PFSK-1 (cell line): ENCODE data around the gene ARHGAP27.

Experiments
- FOXP2 ChIP-seq: optimal IDR thresholded peaks from 2 replicates; pipeline ENCODE3; 2011; ENCODE audit warnings: borderline replicate concordance, control low read depth, inconsistent platforms; ENCODE audit not compliant: insufficient read depth; ENCODE audit errors: extremely low read length, extremely low read depth
- POLR2AphosphoS5 ChIP-seq: IDR thresholded peaks from 2 replicates; pipeline ENCODE4 v1.6.1; 2012; ENCODE audit warnings: low read depth, mild to moderate bottlenecking, control low read depth, low read length, moderate library complexity
- REST ChIP-seq, 2 experiments: IDR thresholded peaks; 2 replicates each; pipeline versions ENCODE4 v1.6.1 to v1.8.0; 2011 to 2012; ENCODE audit warnings: low read depth in 2 of 2, low read length in 2 of 2, control low read depth in 1 of 2, inconsistent platforms in 1 of 2, mild to moderate bottlenecking in 1 of 2, moderate library complexity in 1 of 2; ENCODE audit not compliant: insufficient read depth in 1 of 2
- SIN3A ChIP-seq: IDR thresholded peaks from 2 replicates; pipeline ENCODE4 v1.6.1; 2012; ENCODE audit warnings: mild to moderate bottlenecking, low read length, moderate library complexity, borderline replicate concordance; ENCODE audit not compliant: insufficient read depth
- TAF1 ChIP-seq: IDR thresholded peaks from 2 replicates; pipeline ENCODE4 v1.6.1; 2012; ENCODE audit warnings: low read length, control low read depth, borderline replicate concordance; ENCODE audit not compliant: insufficient read depth

Gene ARHGAP27

GRCh38 chr17:45433159-45433535, 477 bp upstream of the ARHGAP27 start:
- TF ChIP-seq POLR2AphosphoS5 = no peak
- no peak for TF ChIP-seq REST (IDR thresholded peaks at IDR 0.05; ENCODE audit: insufficient read depth in 1 of 2, low read depth in 2 of 2, low read length in 2 of 2)
- TF ChIP-seq TAF1 = no peak
- no peak for TF ChIP-seq SIN3A
- no peak for TF ChIP-seq FOXP2

GRCh38 chr17:45431531-45432404, 902 bp downstream of the ARHGAP27 start:
- TF ChIP-seq SIN3A (no peak), POLR2AphosphoS5 (peak; percentile 54; the same call in 1 of the 2 replicates), FOXP2 (no peak), TAF1 (0 out of 2 replicates have a peak, but pooled peaks have one; percentile 22), REST (IDR thresholded peaks at IDR 0.05; ENCODE audit: insufficient read depth in 1 of 2, low read depth in 2 of 2, low read length in 2 of 2) (no peak)

GRCh38 chr17:45430738-45431530, 1.7 kb downstream of the ARHGAP27 start:
- no peak for TF ChIP-seq SIN3A
- TF ChIP-seq FOXP2 = no peak
- TF ChIP-seq POLR2AphosphoS5 = no peak
- no peak for TF ChIP-seq REST (IDR thresholded peaks at IDR 0.05; ENCODE audit: insufficient read depth in 1 of 2, low read depth in 2 of 2, low read length in 2 of 2)
- no peak for TF ChIP-seq TAF1

GRCh38 chr17:45430006-45430737, 2.5 kb downstream of the ARHGAP27 start:
- TF ChIP-seq POLR2AphosphoS5 = no peak
- TF ChIP-seq SIN3A = no peak
- TF ChIP-seq FOXP2 = no peak
- TF ChIP-seq REST (IDR thresholded peaks at IDR 0.05; ENCODE audit: insufficient read depth in 1 of 2, low read depth in 2 of 2, low read length in 2 of 2) = no peak
- TF ChIP-seq TAF1 = no peak
